GM21515 (cell line): Measurements from ENCODE around the gene DIABLO.
"Not testable (repeated sequence)": the region's sequence is repeated elsewhere in the genome, so short reads cannot be mapped to it uniquely, and the experiment has no call there.

Experiments
- ATAC-seq: cut with Tn5 transposase; IDR thresholded peaks from one replicate; pipeline ENCODE4 v1.9.1; 2021; ENCODE audit not compliant: unreplicated experiment

The DIABLO gene

GRCh38 chr12:122190842-122191668, 34.8 kb downstream of the DIABLO start:
- no peak for ATAC-seq

- ATAC-seq = no peak
Measured at GRCh38 chr12:122189626-122190475, 36.0 kb downstream of the DIABLO start.

GRCh38 chr12:122187466-122187865, 38.4 kb downstream of the DIABLO start:
- no peak for ATAC-seq

- ATAC-seq = no peak
Measured at GRCh38 chr12:122185494-122186082, 40.3 kb downstream of the DIABLO start.

- ATAC-seq = no peak
Measured at GRCh38 chr12:122185079-122185478, 40.8 kb downstream of the DIABLO start.

GRCh38 chr12:122184517-122184916, 41.3 kb downstream of the DIABLO start:
- ATAC-seq = no peak

GRCh38 chr12:122183588-122183940, 42.3 kb downstream of the DIABLO start:
- no peak for ATAC-seq

GRCh38 chr12:122182887-122183587, 42.8 kb downstream of the DIABLO start, which contains the start of gene LRRC43:
TSS of gene LRRC43 (plus strand) at chr12:122183123. CDS start at chr12:122183145, 22 bp downstream.
- ATAC-seq = no peak

- not testable (repeated sequence) for ATAC-seq
Measured at GRCh38 chr12:122176473-122176872, 49.4 kb downstream of the DIABLO start.

- no peak for ATAC-seq
Measured at GRCh38 chr12:122174155-122174845, 51.6 kb downstream of the DIABLO start, which contains the start of gene IL31. TSS of gene IL31 (minus strand) at chr12:122174221. CDS start at chr12:122174172, 49 bp downstream.

- no peak for ATAC-seq
Measured at GRCh38 chr12:122172262-122172939, 53.5 kb downstream of the DIABLO start.

GRCh38 chr12:122171399-122171798, 54.5 kb downstream of the DIABLO start:
- no peak for ATAC-seq

- ATAC-seq = no peak
Measured at GRCh38 chr12:122168492-122168891, 57.4 kb downstream of the DIABLO start.

- no peak for ATAC-seq
Measured at GRCh38 chr12:122167356-122167925, 58.4 kb downstream of the DIABLO start.

GRCh38 chr12:122166422-122167349, 59.2 kb downstream of the DIABLO start:
- ATAC-seq = peak; percentile 62

- ATAC-seq = no peak
Measured at GRCh38 chr12:122162976-122163375, 62.9 kb downstream of the DIABLO start.

- no peak for ATAC-seq
Measured at GRCh38 chr12:122161682-122162081, 64.2 kb downstream of the DIABLO start.

- ATAC-seq = no peak
Measured at GRCh38 chr12:122160761-122161160, 65.1 kb downstream of the DIABLO start.
